HepG2 (cell line): ENCODE results near the gene RELL1. TPM values are rescaled to one million over a fixed set of nuclear protein-coding genes. Genes with fewer than 3 reads are reported as not detected.
A peak's percentile ranks its signal among the peaks of the same experiment; 100 is the strongest.

Source experiments
- ADNP ChIP-seq: sonication (generic); formaldehyde crosslinking; IDR thresholded peaks from 2 replicates; pipeline ENCODE4 v1.4.0; 2020; ENCODE audit warnings: missing genetic modification reagents
- ARNT ChIP-seq: fragments of 450-650 bp; IDR thresholded peaks from 2 replicates; pipeline ENCODE4 v1.6.1; 2017
- CC2D1A ChIP-seq: sonication (generic); formaldehyde crosslinking; IDR thresholded peaks from 2 replicates; pipeline ENCODE4 v1.8.1; 2023; ENCODE audit warnings: mild to moderate bottlenecking, missing genetic modification reagents
- EED ChIP-seq: sonication (generic); formaldehyde crosslinking; IDR thresholded peaks from 2 replicates; pipeline ENCODE4 v1.5.0; 2020; ENCODE audit warnings: mild to moderate bottlenecking, missing genetic modification reagents
- ETV6 ChIP-seq: sonication (generic); formaldehyde crosslinking; conservative IDR thresholded peaks from 2 replicates; pipeline ENCODE4 v1.4.0; 2020; ENCODE audit warnings: missing genetic modification reagents
- KLF9 ChIP-seq: IDR thresholded peaks from 2 replicates; pipeline ENCODE4 v1.6.1; 2016; ENCODE audit warnings: low read depth
- MAF1 ChIP-seq: sonication (generic); formaldehyde crosslinking; IDR thresholded peaks from 2 replicates; pipeline ENCODE4 v1.5.0; 2020; ENCODE audit warnings: missing genetic modification reagents, borderline replicate concordance
- NFE2L2 ChIP-seq: fragments of 150-350 bp; IDR thresholded peaks from 2 replicates; pipeline ENCODE4 v1.6.1; 2014; ENCODE audit warnings: low read length
- PHF21A ChIP-seq: sonication (generic); formaldehyde crosslinking; IDR thresholded peaks from 2 replicates; pipeline ENCODE4 v1.5.0; 2020; ENCODE audit warnings: mild to moderate bottlenecking, missing genetic modification reagents
- REL ChIP-seq: sonication (generic); formaldehyde crosslinking; conservative IDR thresholded peaks from 2 replicates; pipeline ENCODE4 v1.8.0; 2022; ENCODE audit warnings: mild to moderate bottlenecking, missing genetic modification reagents, moderate library complexity
- ZNF564 ChIP-seq: sonication (generic); formaldehyde crosslinking; IDR thresholded peaks from 2 replicates; pipeline ENCODE4 v1.8.1; 2023; ENCODE audit warnings: mild to moderate bottlenecking, missing genetic modification reagents
- ZNF567 ChIP-seq: sonication (generic); formaldehyde crosslinking; IDR thresholded peaks from 2 replicates; pipeline ENCODE4 v1.8.1; 2023; ENCODE audit warnings: mild to moderate bottlenecking, missing genetic modification reagents, borderline replicate concordance
- ZNF768 ChIP-seq: sonication (generic); formaldehyde crosslinking; IDR thresholded peaks from 2 replicates; pipeline ENCODE4 v1.4.0; 2020; ENCODE audit warnings: missing genetic modification reagents
- ZNF777 ChIP-seq: sonication (generic); formaldehyde crosslinking; IDR thresholded peaks from 2 replicates; pipeline ENCODE4 v1.4.0; 2020; ENCODE audit warnings: missing genetic modification reagents
- ZNF816 ChIP-seq: sonication (generic); formaldehyde crosslinking; IDR thresholded peaks from 2 replicates; pipeline ENCODE4 v1.8.0; 2022; ENCODE audit warnings: missing genetic modification reagents, mild to moderate bottlenecking, borderline replicate concordance
- ZNF878 ChIP-seq: sonication (generic); formaldehyde crosslinking; IDR thresholded peaks from 2 replicates; pipeline ENCODE4 v1.8.1; 2023; ENCODE audit warnings: mild to moderate bottlenecking, missing genetic modification reagents, moderate library complexity
- ZSCAN31 ChIP-seq: sonication (generic); formaldehyde crosslinking; IDR thresholded peaks from 2 replicates; pipeline ENCODE4 v1.5.0; 2020; ENCODE audit warnings: low read depth, mild to moderate bottlenecking, missing genetic modification reagents
- polyA plus RNA-seq, 8 experiments: library from polyadenylated mRNA; depleted of rRNA in 3 of 8; stranded (reverse) in 7 of 8; unstranded in 1 of 8; fragments of >200 nt; fragmentation: Illumina TruSeq in 4 of 8; extraction: Trizol in 4 of 8; gene quantifications; 2 replicates each; pipeline versions ENCODE4 v1.2.1 to v1.2.3, GENCODE V29; 2011 to 2016; ENCODE audit warnings: low read depth in 4 of 8, missing spikeins in 1 of 8, mixed read lengths in 1 of 8; ENCODE audit not compliant: insufficient read depth in 1 of 8
- total RNA-seq, 5 experiments: library from RNA; depleted of rRNA; stranded (reverse); fragments of >200 nt; fragmentation: Illumina TruSeq; extraction: Trizol; gene quantifications; 2 replicates each; pipeline ENCODE4 v1.2.3, GENCODE V29; 2016; ENCODE audit warnings: low read depth in 1 of 5
- TF ChIP-seq, protein P1 (sequence below): sonication (generic); formaldehyde crosslinking; IDR thresholded peaks from 2 replicates; pipeline ENCODE4 v1.5.1; 2020; ENCODE audit warnings: mild to moderate bottlenecking, missing genetic modification reagents, moderate library complexity
- TF ChIP-seq, protein P2 (sequence below): sonication (generic); formaldehyde crosslinking; IDR thresholded peaks from 2 replicates; pipeline ENCODE4 v1.8.0; 2022; ENCODE audit warnings: missing genetic modification reagents, mild to moderate bottlenecking, moderate library complexity, borderline replicate concordance
- TF ChIP-seq, protein P3 (sequence below): sonication (generic); formaldehyde crosslinking; IDR thresholded peaks from 2 replicates; pipeline ENCODE4 v1.8.0; 2022; ENCODE audit warnings: missing genetic modification reagents, low read depth, mild to moderate bottlenecking, borderline replicate concordance
- TF ChIP-seq, protein P4 (sequence below): sonication (generic); formaldehyde crosslinking; IDR thresholded peaks from 2 replicates; pipeline ENCODE4 v1.8.0; 2023; ENCODE audit warnings: mild to moderate bottlenecking, missing genetic modification reagents
- TF ChIP-seq, protein P5 (sequence below): sonication (generic); formaldehyde crosslinking; IDR thresholded peaks from 2 replicates; pipeline ENCODE4 v1.5.1; 2020; ENCODE audit warnings: missing genetic modification reagents, mild to moderate bottlenecking, borderline replicate concordance

RELL1 gene
- total and polyA plus RNA-seq, 2 of the 13 experiments (the other 11 are each of a cell fraction or from before 2014, with no cell fraction given) = 8.4 to 58.4 TPM

DNA sequence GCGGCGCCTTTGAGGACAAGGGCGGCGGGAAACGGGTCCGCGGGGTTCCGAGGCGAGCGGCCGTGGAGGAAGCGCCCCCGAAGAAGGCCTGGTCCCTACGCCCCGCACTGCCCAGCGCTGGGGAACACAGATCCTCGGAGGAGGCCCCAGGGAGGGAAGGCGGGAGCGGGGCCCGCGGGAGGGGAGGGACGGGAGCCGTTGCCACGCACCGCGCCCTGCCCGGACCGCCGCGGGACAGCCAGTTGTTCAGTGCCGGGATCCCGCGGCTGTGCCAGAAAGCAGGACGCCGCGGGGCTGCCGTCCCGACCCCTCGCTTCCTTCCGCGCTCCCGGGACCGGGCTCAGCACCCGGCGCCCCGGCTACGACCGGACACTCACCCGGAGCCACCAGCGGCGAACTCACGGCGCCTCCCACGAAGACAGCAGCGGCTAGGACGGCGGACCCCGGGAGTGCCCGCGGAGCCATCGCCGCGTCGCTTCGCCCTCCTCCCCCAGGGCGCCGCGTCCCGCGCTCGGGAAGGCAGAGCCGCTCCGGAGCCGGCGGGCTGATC, 278 bp downstream of the RELL1 start (continued):
- TF ChIP-seq CC2D1A (CRISPR knock-in tag) (no peak), PHF21A (no peak; the same call in 1 of the 2 replicates), EED (CRISPR knock-in tag) (peak; percentile 57; the same call in 1 of the 2 replicates), ADNP (no peak), ZNF768 (CRISPR knock-in tag) (peak; percentile 65; the same call in 1 of the 2 replicates), REL (peak; percentile 57; the same call in 1 of the 2 replicates), ZNF816 (CRISPR knock-in tag) (peak; percentile 49; the same call in 1 of the 2 replicates), ZNF564 (CRISPR knock-in tag) (peak; percentile 35), NFE2L2 (no peak), MAF1 (CRISPR knock-in tag) (no peak), ETV6 (CRISPR knock-in tag) (peak; percentile 73; the same call in 1 of the 2 replicates), ZNF878 (CRISPR knock-in tag) (no peak), ARNT (no peak), ZSCAN31 (CRISPR knock-in tag) (no peak; the same call in 1 of the 2 replicates), ZNF777 (CRISPR knock-in tag) (peak; percentile 72), ZNF567 (CRISPR knock-in tag) (no peak), KLF9 (no peak)
- TF ChIP-seq, protein P1, sequence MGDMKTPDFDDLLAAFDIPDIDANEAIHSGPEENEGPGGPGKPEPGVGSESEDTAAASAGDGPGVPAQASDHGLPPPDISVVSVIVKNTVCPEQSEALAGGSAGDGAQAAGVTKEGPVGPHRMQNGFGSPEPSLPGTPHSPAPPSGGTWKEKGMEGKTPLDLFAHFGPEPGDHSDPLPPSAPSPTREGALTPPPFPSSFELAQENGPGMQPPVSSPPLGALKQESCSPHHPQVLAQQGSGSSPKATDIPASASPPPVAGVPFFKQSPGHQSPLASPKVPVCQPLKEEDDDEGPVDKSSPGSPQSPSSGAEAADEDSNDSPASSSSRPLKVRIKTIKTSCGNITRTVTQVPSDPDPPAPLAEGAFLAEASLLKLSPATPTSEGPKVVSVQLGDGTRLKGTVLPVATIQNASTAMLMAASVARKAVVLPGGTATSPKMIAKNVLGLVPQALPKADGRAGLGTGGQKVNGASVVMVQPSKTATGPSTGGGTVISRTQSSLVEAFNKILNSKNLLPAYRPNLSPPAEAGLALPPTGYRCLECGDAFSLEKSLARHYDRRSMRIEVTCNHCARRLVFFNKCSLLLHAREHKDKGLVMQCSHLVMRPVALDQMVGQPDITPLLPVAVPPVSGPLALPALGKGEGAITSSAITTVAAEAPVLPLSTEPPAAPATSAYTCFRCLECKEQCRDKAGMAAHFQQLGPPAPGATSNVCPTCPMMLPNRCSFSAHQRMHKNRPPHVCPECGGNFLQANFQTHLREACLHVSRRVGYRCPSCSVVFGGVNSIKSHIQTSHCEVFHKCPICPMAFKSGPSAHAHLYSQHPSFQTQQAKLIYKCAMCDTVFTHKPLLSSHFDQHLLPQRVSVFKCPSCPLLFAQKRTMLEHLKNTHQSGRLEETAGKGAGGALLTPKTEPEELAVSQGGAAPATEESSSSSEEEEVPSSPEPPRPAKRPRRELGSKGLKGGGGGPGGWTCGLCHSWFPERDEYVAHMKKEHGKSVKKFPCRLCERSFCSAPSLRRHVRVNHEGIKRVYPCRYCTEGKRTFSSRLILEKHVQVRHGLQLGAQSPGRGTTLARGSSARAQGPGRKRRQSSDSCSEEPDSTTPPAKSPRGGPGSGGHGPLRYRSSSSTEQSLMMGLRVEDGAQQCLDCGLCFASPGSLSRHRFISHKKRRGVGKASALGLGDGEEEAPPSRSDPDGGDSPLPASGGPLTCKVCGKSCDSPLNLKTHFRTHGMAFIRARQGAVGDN = no peak
- TF ChIP-seq, protein P2, sequence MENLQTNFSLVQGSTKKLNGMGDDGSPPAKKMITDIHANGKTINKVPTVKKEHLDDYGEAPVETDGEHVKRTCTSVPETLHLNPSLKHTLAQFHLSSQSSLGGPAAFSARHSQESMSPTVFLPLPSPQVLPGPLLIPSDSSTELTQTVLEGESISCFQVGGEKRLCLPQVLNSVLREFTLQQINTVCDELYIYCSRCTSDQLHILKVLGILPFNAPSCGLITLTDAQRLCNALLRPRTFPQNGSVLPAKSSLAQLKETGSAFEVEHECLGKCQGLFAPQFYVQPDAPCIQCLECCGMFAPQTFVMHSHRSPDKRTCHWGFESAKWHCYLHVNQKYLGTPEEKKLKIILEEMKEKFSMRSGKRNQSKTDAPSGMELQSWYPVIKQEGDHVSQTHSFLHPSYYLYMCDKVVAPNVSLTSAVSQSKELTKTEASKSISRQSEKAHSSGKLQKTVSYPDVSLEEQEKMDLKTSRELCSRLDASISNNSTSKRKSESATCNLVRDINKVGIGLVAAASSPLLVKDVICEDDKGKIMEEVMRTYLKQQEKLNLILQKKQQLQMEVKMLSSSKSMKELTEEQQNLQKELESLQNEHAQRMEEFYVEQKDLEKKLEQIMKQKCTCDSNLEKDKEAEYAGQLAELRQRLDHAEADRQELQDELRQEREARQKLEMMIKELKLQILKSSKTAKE = no peak
- TF ChIP-seq, protein P3, sequence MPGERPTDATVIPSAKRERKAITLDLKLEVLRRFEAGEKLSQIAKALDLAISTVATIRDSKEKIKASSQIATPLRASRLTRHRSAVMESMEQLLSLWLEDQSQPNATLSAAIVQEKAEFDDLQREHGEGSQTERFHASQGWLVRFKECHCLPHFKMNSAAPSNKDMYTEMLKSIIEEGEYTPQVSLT (CRISPR knock-in tag) = no peak
- TF ChIP-seq, protein P4, sequence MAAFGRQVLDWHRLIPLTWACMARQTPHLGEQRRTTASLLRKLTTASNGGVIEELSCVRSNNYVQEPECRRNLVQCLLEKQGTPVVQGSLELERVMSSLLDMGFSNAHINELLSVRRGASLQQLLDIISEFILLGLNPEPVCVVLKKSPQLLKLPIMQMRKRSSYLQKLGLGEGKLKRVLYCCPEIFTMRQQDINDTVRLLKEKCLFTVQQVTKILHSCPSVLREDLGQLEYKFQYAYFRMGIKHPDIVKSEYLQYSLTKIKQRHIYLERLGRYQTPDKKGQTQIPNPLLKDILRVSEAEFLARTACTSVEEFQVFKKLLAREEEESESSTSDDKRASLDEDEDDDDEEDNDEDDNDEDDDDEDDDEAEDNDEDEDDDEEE (CRISPR knock-in tag) = no peak
- TF ChIP-seq, protein P5, sequence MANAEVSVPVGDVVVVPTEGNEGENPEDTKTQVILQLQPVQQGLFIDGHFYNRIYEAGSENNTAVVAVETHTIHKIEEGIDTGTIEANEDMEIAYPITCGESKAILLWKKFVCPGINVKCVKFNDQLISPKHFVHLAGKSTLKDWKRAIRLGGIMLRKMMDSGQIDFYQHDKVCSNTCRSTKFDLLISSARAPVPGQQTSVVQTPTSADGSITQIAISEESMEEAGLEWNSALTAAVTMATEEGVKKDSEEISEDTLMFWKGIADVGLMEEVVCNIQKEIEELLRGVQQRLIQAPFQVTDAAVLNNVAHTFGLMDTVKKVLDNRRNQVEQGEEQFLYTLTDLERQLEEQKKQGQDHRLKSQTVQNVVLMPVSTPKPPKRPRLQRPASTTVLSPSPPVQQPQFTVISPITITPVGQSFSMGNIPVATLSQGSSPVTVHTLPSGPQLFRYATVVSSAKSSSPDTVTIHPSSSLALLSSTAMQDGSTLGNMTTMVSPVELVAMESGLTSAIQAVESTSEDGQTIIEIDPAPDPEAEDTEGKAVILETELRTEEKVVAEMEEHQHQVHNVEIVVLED (CRISPR knock-in tag) = no peak
